ENCODE results near the gene PPM1G. TPM values are rescaled to one million over a fixed set of nuclear protein-coding genes. Genes with fewer than 3 reads are reported as not detected.

The PPM1G gene, protein sequence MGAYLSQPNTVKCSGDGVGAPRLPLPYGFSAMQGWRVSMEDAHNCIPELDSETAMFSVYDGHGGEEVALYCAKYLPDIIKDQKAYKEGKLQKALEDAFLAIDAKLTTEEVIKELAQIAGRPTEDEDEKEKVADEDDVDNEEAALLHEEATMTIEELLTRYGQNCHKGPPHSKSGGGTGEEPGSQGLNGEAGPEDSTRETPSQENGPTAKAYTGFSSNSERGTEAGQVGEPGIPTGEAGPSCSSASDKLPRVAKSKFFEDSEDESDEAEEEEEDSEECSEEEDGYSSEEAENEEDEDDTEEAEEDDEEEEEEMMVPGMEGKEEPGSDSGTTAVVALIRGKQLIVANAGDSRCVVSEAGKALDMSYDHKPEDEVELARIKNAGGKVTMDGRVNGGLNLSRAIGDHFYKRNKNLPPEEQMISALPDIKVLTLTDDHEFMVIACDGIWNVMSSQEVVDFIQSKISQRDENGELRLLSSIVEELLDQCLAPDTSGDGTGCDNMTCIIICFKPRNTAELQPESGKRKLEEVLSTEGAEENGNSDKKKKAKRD
- total RNA-seq (ENCODE audit: unreplicated experiment): 127 TPM
- long read RNA-seq, transcript PPM1G-201 (10 exons, 2,311 nt): major isoform, 206 of 278 reads
- long read RNA-seq, partial matches to known transcripts: 61 of 278 reads
- long read RNA-seq, other reads (novel, unspliced or antisense): 11 of 278 reads

DNA sequence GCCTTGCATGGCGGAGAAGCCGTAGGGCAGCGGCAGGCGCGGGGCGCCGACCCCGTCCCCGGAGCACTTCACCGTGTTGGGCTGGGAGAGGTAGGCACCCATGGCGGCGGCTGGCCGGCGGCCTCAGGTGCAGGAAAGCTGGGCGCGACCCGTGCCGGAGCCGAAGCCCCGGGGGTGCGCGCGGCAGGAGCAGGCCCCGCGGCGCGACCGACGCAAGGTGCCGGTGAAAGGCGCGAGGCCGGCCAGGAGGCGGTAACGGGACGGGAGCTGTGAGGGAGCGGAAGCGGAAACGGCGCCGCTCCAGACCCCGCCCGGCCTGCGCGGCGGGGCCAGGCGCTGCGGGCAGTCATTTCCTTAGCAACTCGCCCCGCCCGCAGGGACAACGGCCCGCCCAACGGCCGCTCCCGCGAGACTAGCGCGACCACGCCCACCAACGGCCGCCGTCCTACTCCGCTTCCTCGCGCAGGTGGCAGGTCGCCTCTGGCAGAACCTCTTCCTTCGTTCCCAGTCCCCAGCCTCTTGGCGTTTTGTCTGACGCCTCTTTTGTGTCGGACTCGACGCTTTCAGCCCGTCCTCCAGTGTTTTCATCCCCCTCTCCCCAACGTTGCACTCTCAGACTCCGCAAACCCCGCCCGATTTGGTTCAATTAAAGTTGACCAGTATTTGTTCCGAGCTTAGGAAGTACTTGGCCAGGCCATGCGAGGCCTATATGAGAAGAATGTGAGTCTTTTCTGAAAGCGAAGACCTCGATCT lies at the start of gene PPM1G:
Gene PPM1G, minus strand, starts transcription at position 271 of the 753 bp plus-strand sequence. Its CDS starts 169 bp downstream, at position 102.
- Mint-ChIP-seq H3K36me3 (ENCODE audit: low read depth, unreplicated experiment) (peaks cover 9% of the 10 kb centered on the region), H3K9me3 (ENCODE audit: unreplicated experiment) (no peaks in the 10 kb centered on the region), H3K27me3 (ENCODE audit: unreplicated experiment) (peaks cover 8% of the 10 kb centered on the region), H3K4me1 (ENCODE audit: unreplicated experiment) (peaks cover 10% of the 10 kb centered on the region), H3K4me3 (ENCODE audit: unreplicated experiment) (peak within 1 kb of the TSS; percentile 97), H3K27ac (ENCODE audit: unreplicated experiment) (peak within 1 kb of the TSS; percentile 97)
- DNase-seq (ENCODE audit: low spot score): peak; percentile 97
- TF ChIP-seq, protein P1, sequence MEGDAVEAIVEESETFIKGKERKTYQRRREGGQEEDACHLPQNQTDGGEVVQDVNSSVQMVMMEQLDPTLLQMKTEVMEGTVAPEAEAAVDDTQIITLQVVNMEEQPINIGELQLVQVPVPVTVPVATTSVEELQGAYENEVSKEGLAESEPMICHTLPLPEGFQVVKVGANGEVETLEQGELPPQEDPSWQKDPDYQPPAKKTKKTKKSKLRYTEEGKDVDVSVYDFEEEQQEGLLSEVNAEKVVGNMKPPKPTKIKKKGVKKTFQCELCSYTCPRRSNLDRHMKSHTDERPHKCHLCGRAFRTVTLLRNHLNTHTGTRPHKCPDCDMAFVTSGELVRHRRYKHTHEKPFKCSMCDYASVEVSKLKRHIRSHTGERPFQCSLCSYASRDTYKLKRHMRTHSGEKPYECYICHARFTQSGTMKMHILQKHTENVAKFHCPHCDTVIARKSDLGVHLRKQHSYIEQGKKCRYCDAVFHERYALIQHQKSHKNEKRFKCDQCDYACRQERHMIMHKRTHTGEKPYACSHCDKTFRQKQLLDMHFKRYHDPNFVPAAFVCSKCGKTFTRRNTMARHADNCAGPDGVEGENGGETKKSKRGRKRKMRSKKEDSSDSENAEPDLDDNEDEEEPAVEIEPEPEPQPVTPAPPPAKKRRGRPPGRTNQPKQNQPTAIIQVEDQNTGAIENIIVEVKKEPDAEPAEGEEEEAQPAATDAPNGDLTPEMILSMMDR (IDR thresholded peaks at IDR 0.05; ENCODE audit: unreplicated experiment): no peak

DNA sequence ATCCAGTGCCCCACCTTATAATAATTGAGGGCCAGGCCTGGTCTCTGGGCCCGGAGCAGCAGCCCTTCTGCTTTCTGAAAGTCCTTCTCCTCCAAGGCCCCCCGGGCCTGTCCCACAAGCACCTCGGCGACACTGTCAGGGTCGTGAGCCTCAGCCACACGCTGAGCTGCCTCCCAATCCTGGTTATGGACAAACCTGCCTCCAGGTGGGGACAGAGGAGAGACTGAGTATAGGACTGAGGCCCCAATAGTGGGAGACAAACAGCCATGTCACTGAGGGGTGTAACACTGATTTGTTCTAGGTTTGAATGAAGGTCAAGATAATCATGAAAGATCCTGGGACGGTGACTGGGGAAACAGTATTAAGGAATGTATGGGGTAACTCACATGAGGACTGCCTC lies 44.6 kb upstream of the PPM1G start:
- Mint-ChIP-seq H3K4me1 (ENCODE audit: unreplicated experiment) (peaks cover 3% of the 10 kb centered on the region), H3K27ac (ENCODE audit: unreplicated experiment) (no peak overlapping the region), H3K36me3 (ENCODE audit: low read depth, unreplicated experiment) (peaks cover 38% of the 10 kb centered on the region), H3K9me3 (ENCODE audit: unreplicated experiment) (no peaks in the 10 kb centered on the region), H3K4me3 (ENCODE audit: unreplicated experiment) (no peak overlapping the region), H3K27me3 (ENCODE audit: unreplicated experiment) (peaks cover 2% of the 10 kb centered on the region)
- no peak for DNase-seq (ENCODE audit: low spot score)
- TF ChIP-seq, protein P1 (IDR thresholded peaks at IDR 0.05; ENCODE audit: unreplicated experiment): no peak

DNA sequence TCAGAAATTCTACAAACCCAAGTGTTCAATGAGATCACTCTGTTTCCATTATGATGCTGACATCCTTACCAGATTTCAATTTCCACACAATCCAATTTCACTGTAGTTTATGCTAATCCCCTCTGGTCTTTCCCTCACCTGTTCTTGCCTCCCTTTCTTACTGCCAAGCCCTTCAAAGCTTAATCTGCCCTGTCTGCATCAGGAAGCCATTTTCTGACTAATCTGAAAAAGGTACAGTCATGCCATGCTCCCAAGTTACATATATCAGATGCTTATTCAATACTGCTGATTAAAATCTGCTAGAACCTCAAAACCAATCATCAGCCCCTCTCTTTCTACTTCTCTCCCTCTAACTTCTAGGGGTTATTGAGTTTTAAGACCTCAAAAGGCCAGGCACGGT lies 41.7 kb upstream of the PPM1G start:
- Mint-ChIP-seq H3K9me3 (ENCODE audit: unreplicated experiment) (no peaks in the 10 kb centered on the region), H3K27me3 (ENCODE audit: unreplicated experiment) (peaks cover 2% of the 10 kb centered on the region), H3K4me3 (ENCODE audit: unreplicated experiment) (no peak overlapping the region), H3K27ac (ENCODE audit: unreplicated experiment) (no peak overlapping the region), H3K4me1 (ENCODE audit: unreplicated experiment) (peaks cover 3% of the 10 kb centered on the region), H3K36me3 (ENCODE audit: low read depth, unreplicated experiment) (peaks cover 46% of the 10 kb centered on the region)
- TF ChIP-seq, protein P1 (IDR thresholded peaks at IDR 0.05; ENCODE audit: unreplicated experiment): no peak
- no peak for DNase-seq (ENCODE audit: low spot score)

DNA sequence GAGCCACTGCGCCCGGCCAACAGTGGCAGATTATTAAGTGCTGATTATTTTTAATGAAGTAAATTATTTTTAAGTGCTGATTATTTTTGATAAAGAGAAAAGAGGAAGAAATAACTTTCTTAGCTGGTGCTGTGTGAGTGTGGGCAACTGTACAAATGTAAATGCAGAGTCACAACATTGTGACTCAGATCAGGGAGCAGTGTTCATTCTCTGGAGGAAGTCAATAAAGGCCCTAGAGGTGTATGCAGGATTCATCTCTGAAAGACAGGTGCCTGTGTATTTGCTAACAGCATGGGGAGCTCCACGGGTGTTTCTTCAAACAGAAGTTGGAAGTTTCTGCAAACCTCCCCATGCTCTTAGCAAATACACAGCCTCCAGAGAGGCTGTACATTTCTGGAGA lies 39.0 kb upstream of the PPM1G start:
- Mint-ChIP-seq H3K9me3 (ENCODE audit: unreplicated experiment) (no peaks in the 10 kb centered on the region), H3K4me3 (ENCODE audit: unreplicated experiment) (no peak overlapping the region)

More for the DNA sequence above, 39.0 kb upstream of the PPM1G start:
- Mint-ChIP-seq H3K36me3 (ENCODE audit: low read depth, unreplicated experiment) (peaks cover 39% of the 10 kb centered on the region), H3K4me1 (ENCODE audit: unreplicated experiment) (peaks cover 4% of the 10 kb centered on the region), H3K27me3 (ENCODE audit: unreplicated experiment) (peaks cover 3% of the 10 kb centered on the region), H3K27ac (ENCODE audit: unreplicated experiment) (no peak overlapping the region)
- DNase-seq (ENCODE audit: low spot score): no peak
- TF ChIP-seq, protein P1 (IDR thresholded peaks at IDR 0.05; ENCODE audit: unreplicated experiment): no peak
